Measurements from ENCODE around the gene STAT6. TPM values are rescaled to one million over a fixed set of nuclear protein-coding genes. Genes with fewer than 3 reads are reported as not detected.

STAT6 gene
- total and polyA plus RNA-seq, 5 donors, result 57.6 to 89.6 (median 82.8) TPM

DNA sequence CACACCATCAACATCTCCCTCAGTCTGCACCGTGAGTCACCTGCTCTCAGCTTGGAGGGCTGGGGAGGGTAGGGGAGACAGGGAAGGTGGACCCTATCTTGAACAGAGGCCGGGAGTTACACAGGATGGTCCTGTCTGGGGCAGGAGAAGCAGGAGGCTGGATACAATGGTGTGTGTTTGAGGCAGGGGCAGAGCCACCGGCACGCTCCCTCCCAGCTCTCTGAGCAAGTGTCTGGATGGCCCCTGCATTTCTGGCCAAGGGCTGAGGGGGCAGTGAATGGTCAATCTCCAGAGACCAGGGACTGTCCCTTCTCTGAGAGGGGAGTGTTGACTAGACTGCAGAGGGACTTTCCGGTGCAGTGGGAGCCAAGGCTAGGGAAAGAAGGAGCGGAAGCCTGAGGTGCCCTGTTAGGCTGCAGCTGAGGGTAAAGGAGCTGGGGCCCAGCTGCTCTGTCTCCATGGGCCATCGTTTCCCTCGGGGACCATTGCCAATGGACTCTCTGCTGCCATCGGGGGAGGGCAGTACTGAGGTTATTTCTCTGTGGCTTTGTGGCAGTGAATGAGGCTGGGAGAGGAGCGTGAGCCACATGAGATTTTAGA, 34.4 kb upstream of the STAT6 start:
- ATAC-seq, result no peak
- H3K4me3 ChIP-seq (ENCODE audit: low read length), result no peak overlapping the region
- 47% methylated on average over 10 of the region's 10 CpGs for WGBS

DNA sequence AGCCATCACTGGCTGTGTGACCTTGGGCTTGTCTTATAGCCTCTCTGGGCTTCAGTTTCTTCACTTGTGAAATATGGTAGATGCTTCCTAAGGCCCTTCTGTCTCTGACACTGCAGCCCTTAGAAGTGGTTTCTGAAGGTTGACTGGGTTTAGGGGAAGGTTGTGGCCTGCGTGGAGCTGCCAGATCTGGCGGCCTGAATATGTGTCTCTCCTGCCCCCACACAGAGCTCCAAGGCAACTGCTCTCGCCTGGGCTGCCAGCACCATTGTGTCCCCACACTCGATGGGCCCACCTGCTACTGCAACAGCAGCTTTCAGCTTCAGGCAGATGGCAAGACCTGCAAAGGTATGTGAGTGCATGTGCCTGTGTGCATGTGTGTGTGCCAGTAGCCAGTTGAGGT, 32.3 kb upstream of the STAT6 start:
- H3K4me3 ChIP-seq (ENCODE audit: low read length), result no peak overlapping the region
- H3K27me3 ChIP-seq (ENCODE audit: control insufficient read depth, insufficient read depth), result no peaks in the 10 kb centered on the region
- peak in 1 of 3 donors; percentile 31 for DNase-seq
- ATAC-seq, result no peak
- H3K4me1 ChIP-seq (ENCODE audit: control insufficient read depth, insufficient read depth, low read length), result peaks cover 8% of the 10 kb centered on the region
- WGBS, result 81% methylated on average over 4 of the region's 4 CpGs
- intact Hi-C loops (cut with DNase I), result no loop called here
- H3K9me3 ChIP-seq (ENCODE audit: control insufficient read depth, low read length), result no peaks in the 10 kb centered on the region
- no peak overlapping the region for H3K27ac ChIP-seq (ENCODE audit: low read length)

More for the DNA sequence above, 34.4 kb upstream of the STAT6 start:
- intact Hi-C loops (cut with DNase I), result no loop called here
- no peaks in the 10 kb centered on the region for H3K9me3 ChIP-seq (ENCODE audit: control insufficient read depth, low read length)
- no peaks in the 10 kb centered on the region for H3K27me3 ChIP-seq (ENCODE audit: control insufficient read depth, insufficient read depth)
- H3K27ac ChIP-seq (ENCODE audit: low read length), result peak overlapping the region; percentile 14
- peak in 1 of 3 donors; percentile 48 for DNase-seq
- H3K4me1 ChIP-seq (ENCODE audit: control insufficient read depth, insufficient read depth, low read length), result peaks cover 14% of the 10 kb centered on the region

DNA sequence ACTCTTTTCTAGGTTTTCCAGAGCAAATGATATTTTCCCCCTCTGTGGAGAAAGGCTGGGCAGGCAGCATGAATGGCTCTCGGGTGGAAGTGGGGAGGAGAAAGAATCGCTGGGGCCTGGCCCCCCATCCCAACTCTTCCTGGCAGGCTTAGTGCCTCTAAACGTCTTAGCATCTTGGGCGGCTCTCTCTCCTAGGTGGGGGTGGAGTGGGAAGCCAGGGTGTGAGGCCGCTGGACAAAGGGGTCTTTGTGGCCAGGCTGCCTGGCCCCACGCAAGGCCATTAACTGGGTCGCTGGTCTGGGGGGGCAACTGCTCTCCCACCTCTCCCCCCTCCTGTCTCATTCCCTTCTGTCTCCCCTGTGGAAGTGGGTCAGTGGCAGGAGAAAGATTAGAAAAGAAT, 31.6 kb upstream of the STAT6 start:
- no peak overlapping the region for H3K27ac ChIP-seq (ENCODE audit: low read length)

DNA sequence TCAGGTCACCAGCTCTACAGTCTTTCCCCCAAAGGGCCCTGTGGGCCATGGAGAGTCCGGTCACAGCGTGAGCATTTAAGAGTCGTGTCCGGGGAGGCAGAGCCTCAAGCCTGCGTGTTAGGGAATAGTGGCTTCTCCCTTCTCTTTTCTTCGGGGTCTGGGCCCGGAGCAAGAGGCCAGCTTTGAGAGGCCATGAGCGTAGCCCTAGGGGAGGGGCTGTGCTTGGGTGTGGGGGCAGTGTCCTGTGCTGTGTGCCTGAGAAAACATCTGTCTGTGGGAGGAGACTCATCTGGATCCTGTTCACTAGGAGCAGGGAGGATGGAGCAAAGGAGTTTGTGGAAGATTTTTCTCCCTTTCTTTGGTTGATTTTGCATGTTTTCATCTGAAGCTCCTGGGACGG, 31.0 kb upstream of the STAT6 start:
- 67% methylated on average over 9 of the region's 9 CpGs for WGBS
- Histone ChIP-seq H3K4me1 (ENCODE audit: control insufficient read depth, insufficient read depth, low read length) (peaks cover 7% of the 10 kb centered on the region), H3K27ac (ENCODE audit: low read length) (no peak overlapping the region), H3K27me3 (ENCODE audit: control insufficient read depth, insufficient read depth) (no peaks in the 10 kb centered on the region), H3K9me3 (ENCODE audit: control insufficient read depth, low read length) (no peaks in the 10 kb centered on the region), H3K4me3 (ENCODE audit: low read length) (no peak overlapping the region)
- ATAC-seq (peak; percentile 15 to 39), DNase-seq (peak in 2 of 3 donors; percentile 57 to 66)
- intact Hi-C loops (cut with DNase I), result no loop called here

More for the DNA sequence above, 31.6 kb upstream of the STAT6 start:
- Histone ChIP-seq H3K4me1 (ENCODE audit: control insufficient read depth, insufficient read depth, low read length) (peaks cover 6% of the 10 kb centered on the region), H3K9me3 (ENCODE audit: control insufficient read depth, low read length) (no peaks in the 10 kb centered on the region), H3K27me3 (ENCODE audit: control insufficient read depth, insufficient read depth) (no peaks in the 10 kb centered on the region), H3K4me3 (ENCODE audit: low read length) (no peak overlapping the region)
- intact Hi-C loops (cut with DNase I), result no loop called here
- DNase-seq (no peak), ATAC-seq (no peak)
- 66% methylated on average over 7 of the region's 7 CpGs for WGBS

DNA sequence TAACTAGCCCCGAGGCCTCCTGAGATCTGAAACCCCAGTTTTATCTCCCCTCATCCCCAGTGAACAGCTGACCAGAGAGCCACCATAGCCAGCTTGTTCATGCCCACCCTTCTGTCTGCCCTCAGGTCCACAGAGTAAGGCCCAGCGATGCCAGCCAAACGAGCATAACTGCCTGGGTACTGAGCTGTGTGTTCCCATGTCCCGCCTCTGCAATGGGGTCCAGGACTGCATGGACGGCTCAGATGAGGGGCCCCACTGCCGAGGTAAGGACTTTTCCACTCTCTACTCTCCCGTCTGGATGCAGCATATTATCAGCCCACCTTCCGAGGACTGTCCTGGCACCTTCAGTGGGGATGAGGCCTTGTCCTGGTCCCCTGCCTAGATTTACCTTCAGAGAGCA, 30.1 kb upstream of the STAT6 start:
- Histone ChIP-seq H3K27ac (ENCODE audit: low read length) (no peak overlapping the region), H3K27me3 (ENCODE audit: control insufficient read depth, insufficient read depth) (no peaks in the 10 kb centered on the region), H3K4me1 (ENCODE audit: control insufficient read depth, insufficient read depth, low read length) (peaks cover 9% of the 10 kb centered on the region), H3K4me3 (ENCODE audit: low read length) (no peak overlapping the region), H3K9me3 (ENCODE audit: control insufficient read depth, low read length) (no peaks in the 10 kb centered on the region)
- DNase-seq (peak in 1 of 3 donors; percentile 51), ATAC-seq (no peak)
- WGBS, result 90% methylated on average over 8 of the region's 8 CpGs
- intact Hi-C loops (cut with DNase I), result no loop called here

DNA sequence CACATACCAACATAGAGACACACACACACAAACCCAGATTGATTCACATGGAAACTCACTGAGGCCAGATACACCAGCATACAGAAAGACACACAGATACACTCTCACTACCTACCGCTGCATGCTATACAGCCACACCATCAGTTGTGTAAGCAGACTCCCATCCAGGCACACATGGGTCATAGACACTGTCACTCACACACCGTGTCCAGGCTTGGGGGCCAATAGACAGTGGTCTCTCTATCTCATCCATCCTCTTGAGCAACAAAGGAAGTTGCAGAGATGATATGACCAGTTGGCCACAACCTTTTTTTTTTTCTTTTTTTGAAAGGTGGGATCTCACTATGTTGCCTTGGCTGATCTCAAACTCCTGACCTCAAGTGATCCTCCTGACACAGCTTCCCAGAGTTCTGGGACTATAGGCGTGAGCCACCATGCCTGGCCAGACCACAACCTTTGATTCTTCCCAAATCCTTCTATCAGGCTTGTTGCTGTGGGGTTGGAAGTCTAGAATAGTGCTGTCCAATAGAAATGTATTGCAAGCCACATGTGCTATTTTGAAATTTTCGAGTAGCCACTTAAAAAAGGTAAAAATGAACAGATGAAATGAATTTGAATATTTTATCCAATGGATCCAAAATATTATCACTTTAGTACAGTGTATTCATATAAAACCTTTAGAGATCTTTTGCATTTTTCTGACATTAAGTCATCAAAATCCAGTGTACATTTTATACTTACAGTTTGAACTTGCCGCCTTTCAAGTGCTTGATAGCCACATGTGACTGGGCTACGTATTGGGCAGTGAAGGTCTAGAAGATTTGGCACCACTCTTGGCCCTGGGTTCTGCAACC, 28.9 kb upstream of the STAT6 start:
- Histone ChIP-seq H3K4me3 (ENCODE audit: low read length) (no peak overlapping the region), H3K27ac (ENCODE audit: low read length) (no peak overlapping the region), H3K27me3 (ENCODE audit: control insufficient read depth, insufficient read depth) (no peaks in the 10 kb centered on the region), H3K9me3 (ENCODE audit: control insufficient read depth, low read length) (no peaks in the 10 kb centered on the region), H3K4me1 (ENCODE audit: control insufficient read depth, insufficient read depth, low read length) (peaks cover 6% of the 10 kb centered on the region)
- WGBS, result 71% methylated on average over 6 of the region's 6 CpGs
- no peak for ATAC-seq
- DNase-seq, result no peak
- intact Hi-C loops (cut with DNase I), result no loop called here

DNA sequence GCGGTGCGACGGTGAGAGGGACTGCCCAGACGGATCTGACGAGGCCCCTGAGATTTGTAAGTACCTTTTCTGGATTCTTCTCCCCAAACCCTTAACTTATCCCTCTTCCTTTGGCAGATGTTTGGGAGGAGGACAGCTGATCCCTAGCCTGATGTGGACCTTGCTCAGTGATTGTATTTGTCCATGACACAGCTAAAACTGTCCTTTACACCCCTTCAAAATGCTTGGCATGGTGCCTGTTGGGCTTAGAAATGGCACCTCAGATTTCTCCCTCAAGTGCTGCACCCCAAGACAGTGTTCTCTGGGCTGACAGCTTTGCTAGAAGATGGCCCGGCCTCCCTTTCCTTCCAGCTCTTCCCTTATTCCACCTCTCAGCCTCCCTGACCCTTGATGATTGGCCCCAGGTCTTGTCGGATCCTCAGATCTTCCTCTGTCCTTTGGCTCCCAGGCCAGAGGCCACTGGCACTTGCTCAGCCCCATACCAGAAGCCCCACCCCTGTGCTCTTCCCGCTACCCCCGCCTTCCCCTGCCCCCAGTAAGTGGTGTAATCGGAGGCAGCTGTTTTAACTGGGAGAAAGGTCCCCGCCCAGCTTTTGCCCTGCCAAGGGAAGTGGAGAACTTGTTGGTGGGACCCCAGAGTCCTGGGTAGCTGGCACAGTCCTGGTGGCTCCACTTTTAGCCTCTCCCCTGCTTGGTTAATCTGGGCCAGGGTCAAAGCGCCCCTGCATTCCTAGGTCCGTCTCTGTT, 27.5 kb upstream of the STAT6 start:
- intact Hi-C loops (cut with DNase I), result no loop called here

DNA sequence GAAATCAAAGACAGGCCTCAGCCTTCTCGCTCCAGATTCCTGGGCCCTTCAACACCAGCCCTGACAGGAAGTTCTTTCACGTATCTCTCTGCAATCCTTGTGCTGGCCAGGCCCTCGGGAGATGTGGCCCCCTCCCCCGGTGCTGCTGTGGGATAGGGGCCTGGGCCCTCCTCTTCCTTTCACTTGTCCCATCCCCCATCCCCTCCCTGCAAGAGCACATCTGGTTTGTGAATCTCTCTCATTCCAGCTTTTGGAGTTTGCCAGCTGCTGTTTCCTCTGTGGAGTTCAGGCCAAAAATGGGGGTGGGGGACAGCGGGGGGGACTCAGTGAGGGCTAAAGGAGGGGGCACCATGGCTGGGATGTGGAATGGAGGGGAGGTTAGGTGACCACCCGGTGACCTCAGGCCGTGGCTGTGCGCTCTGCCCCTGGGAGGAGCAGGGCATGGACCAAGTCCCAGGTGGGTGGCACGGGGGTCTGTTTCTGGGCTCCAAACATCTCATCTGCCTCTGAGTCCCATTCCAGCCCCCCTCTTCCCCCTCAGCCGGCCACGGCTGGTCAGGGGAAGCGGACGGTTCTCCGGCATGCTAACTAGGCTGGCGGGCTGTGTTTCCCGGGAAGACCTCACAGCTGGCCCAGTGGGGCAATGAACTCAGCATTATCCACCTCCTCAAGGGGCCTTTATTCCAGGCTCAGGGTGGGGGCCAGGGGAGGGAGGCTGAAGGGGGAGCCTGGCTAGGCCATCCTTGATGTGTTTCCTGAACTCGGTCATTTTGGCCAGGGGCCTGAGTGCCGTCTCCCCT, 24.6 kb upstream of the STAT6 start:
- peak; percentile 51 to 63 for ATAC-seq
- Histone ChIP-seq H3K27me3 (ENCODE audit: control insufficient read depth, insufficient read depth) (no peaks in the 10 kb centered on the region), H3K9me3 (ENCODE audit: control insufficient read depth, low read length) (no peaks in the 10 kb centered on the region), H3K4me1 (ENCODE audit: control insufficient read depth, insufficient read depth, low read length) (peaks cover 12% of the 10 kb centered on the region), H3K4me3 (ENCODE audit: low read length) (no peak overlapping the region), H3K27ac (ENCODE audit: low read length) (peak overlapping the region; percentile 40)
- intact Hi-C loops (cut with DNase I), result no loop called here
- WGBS, result 34% methylated on average over 18 of the region's 18 CpGs
- DNase-seq, result peak; percentile 83 to 94 (median 88)

More for the DNA sequence above, 27.5 kb upstream of the STAT6 start:
- H3K27me3 ChIP-seq (ENCODE audit: control insufficient read depth, insufficient read depth), result no peaks in the 10 kb centered on the region
- 64% methylated on average over 13 of the region's 13 CpGs for WGBS
- peaks cover 6% of the 10 kb centered on the region for H3K4me1 ChIP-seq (ENCODE audit: control insufficient read depth, insufficient read depth, low read length)
- DNase-seq, result peak; percentile 90 to 95 (median 91)
- H3K27ac ChIP-seq (ENCODE audit: low read length), result peak overlapping the region; percentile 67
- H3K4me3 ChIP-seq (ENCODE audit: low read length), result no peak overlapping the region
- peak; percentile 74 to 76 for ATAC-seq
- H3K9me3 ChIP-seq (ENCODE audit: control insufficient read depth, low read length), result no peaks in the 10 kb centered on the region

DNA sequence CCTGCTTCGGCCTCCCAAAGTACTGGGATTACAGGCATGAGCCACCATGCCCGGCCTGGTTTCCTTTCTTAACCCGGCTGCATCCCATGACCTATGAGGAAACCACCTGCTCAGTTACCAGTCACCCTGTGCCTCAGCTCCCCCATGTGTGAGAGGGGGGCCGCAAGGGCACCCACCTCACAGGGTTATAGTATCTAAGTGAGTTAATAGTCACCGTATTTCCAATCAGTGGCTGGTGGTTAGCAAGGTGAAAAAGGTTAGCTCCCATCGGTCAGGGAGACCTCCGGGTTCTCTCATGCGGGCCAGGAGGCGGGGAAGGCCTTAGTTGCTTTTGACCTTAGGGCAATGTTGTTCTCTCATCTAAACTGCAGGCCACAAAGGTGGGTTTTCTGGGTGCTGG, 23.8 kb upstream of the STAT6 start:
- ATAC-seq, result no peak
- WGBS, result 81% methylated on average over 9 of the region's 9 CpGs
- Histone ChIP-seq H3K4me1 (ENCODE audit: control insufficient read depth, insufficient read depth, low read length) (peaks cover 12% of the 10 kb centered on the region), H3K4me3 (ENCODE audit: low read length) (no peak overlapping the region), H3K27me3 (ENCODE audit: control insufficient read depth, insufficient read depth) (no peaks in the 10 kb centered on the region), H3K9me3 (ENCODE audit: control insufficient read depth, low read length) (no peaks in the 10 kb centered on the region), H3K27ac (ENCODE audit: low read length) (peak overlapping the region; percentile 36)
- intact Hi-C loops (cut with DNase I), result no loop called here
- peak in 1 of 3 donors; percentile 52 for DNase-seq

DNA sequence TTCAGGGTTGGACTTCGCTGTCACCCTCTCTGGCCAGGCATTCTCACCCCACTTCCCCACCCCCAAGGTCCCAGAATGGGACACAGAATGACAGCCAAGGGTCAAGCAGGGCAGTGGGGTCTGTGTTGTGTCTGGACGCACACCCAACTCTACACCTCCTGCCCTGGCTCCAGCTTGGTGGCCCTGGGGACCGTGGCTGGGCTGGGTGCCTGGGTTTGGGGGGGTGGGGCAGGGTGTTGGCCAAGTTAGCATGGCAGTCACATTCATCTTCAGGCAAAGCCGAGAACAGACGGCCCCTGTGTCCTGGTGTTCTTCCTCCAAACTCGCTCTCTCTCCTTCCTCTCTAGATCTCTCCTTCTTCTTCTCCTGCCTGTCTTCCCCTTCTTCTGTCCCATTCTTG, 22.8 kb upstream of the STAT6 start:
- 27% methylated on average over 6 of the region's 6 CpGs for WGBS
- H3K4me1 ChIP-seq (ENCODE audit: control insufficient read depth, insufficient read depth, low read length), result peaks cover 9% of the 10 kb centered on the region
- H3K27ac ChIP-seq (ENCODE audit: low read length), result peak overlapping the region; percentile 58
- H3K4me3 ChIP-seq (ENCODE audit: low read length), result no peak overlapping the region
- H3K27me3 ChIP-seq (ENCODE audit: control insufficient read depth, insufficient read depth), result no peaks in the 10 kb centered on the region
- intact Hi-C loops (cut with DNase I), result no loop called here
- DNase-seq (peak; percentile 76 to 90 (median 90)), ATAC-seq (peak; percentile 53 to 74)
- H3K9me3 ChIP-seq (ENCODE audit: control insufficient read depth, low read length), result no peaks in the 10 kb centered on the region

Data from right cardiac atrium (tissue), 5 donors.